HG03460 (cell line): ENCODE measurements around the gene ZNF888.
"Not testable (repeated sequence)": the region's sequence is repeated elsewhere in the genome, so short reads cannot be mapped to it uniquely, and the experiment has no call there.

Source experiments
- ATAC-seq: cut with Tn5 transposase; IDR thresholded peaks from one replicate; pipeline ENCODE4 v1.9.1; 2021; ENCODE audit not compliant: unreplicated experiment

Gene ZNF888

GRCh38 chr19:52941941-52942385 is 18.7 kb upstream of the ZNF888 start:
- ATAC-seq: peak; percentile 26

GRCh38 chr19:52941523-52941922 is 18.3 kb upstream of the ZNF888 start:
- ATAC-seq: not testable (repeated sequence)

- ATAC-seq: not testable (repeated sequence)
These were observed 17.7 kb upstream of the ZNF888 start for GRCh38 chr19:52940905-52941304.

- ATAC-seq: no peak
These were observed 15.5 kb upstream of the ZNF888 start for GRCh38 chr19:52938761-52939160.

GRCh38 chr19:52936954-52937325 is 13.7 kb upstream of the ZNF888 start:
- no peak for ATAC-seq

GRCh38 chr19:52936151-52936953 is 13.1 kb upstream of the ZNF888 start:
- ATAC-seq: no peak

GRCh38 chr19:52935434-52935833 is 12.2 kb upstream of the ZNF888 start:
- ATAC-seq: no peak

GRCh38 chr19:52924641-52925040 is 1.4 kb upstream of the ZNF888 start:
- ATAC-seq: not testable (repeated sequence)

- ATAC-seq: no peak
These were observed 758 bp upstream of the ZNF888 start for GRCh38 chr19:52923778-52924593.

- no peak for ATAC-seq
These were observed 5.7 kb downstream of the ZNF888 start for GRCh38 chr19:52917531-52917930.

- no peak for ATAC-seq
These were observed 12.6 kb downstream of the ZNF888 start for GRCh38 chr19:52910648-52911047.

GRCh38 chr19:52904052-52904780 is 19.0 kb downstream of the ZNF888 start:
- not testable (repeated sequence) for ATAC-seq

- ATAC-seq: no peak
These were observed 21.4 kb downstream of the ZNF888 start for GRCh38 chr19:52901842-52902241.

GRCh38 chr19:52898596-52898995 is 24.6 kb downstream of the ZNF888 start:
- not testable (repeated sequence) for ATAC-seq

- ATAC-seq: no peak
These were observed 25.1 kb downstream of the ZNF888 start for GRCh38 chr19:52898101-52898500.

GRCh38 chr19:52897138-52897935 is 25.9 kb downstream of the ZNF888 start, which contains the start of gene ZNF320:
Gene ZNF320, minus strand, starts transcription at chr19:52897635. Its CDS starts 7,380 bp downstream, at chr19:52890255.
- ATAC-seq: peak; percentile 98

GRCh38 chr19:52896431-52897137 is 26.6 kb downstream of the ZNF888 start:
- peak; percentile 14 for ATAC-seq

GRCh38 chr19:52891336-52891735 is 31.9 kb downstream of the ZNF888 start:
- no peak for ATAC-seq

GRCh38 chr19:52889931-52890330 is 33.3 kb downstream of the ZNF888 start:
- no peak for ATAC-seq

GRCh38 chr19:52889076-52889475 is 34.2 kb downstream of the ZNF888 start:
- no peak for ATAC-seq
